H9 (cell line): Measurements from ENCODE around the gene TRMT1. TPM values are rescaled to one million over a fixed set of nuclear protein-coding genes. Genes with fewer than 3 reads are reported as not detected.

Experiments used
- DNase-seq: peaks from one replicate; pipeline ENCODE4 v3.0.0-alpha.2; 2017
- H2AFZ ChIP-seq: one replicate; pipeline ENCODE4 v1.6.1; 2013; ENCODE audit warnings: mild to moderate bottlenecking, low read length, control low read depth, moderate library complexity
- H2AK5ac ChIP-seq: 2 replicates; pipeline ENCODE4 v1.6.1; 2013; ENCODE audit warnings: low read length, control low read depth, mixed read lengths; ENCODE audit not compliant: insufficient read length
- H2BK120ac ChIP-seq: one replicate; pipeline ENCODE4 v1.6.1; 2013; ENCODE audit warnings: low read depth, mild to moderate bottlenecking, low read length, control low read depth, inconsistent platforms; ENCODE audit not compliant: poor library complexity, severe bottlenecking
- H2BK12ac ChIP-seq: 2 replicates; pipeline ENCODE4 v1.6.1; 2013; ENCODE audit warnings: low read length, control low read depth, mixed read lengths, low read depth; ENCODE audit not compliant: insufficient read length
- H2BK15ac ChIP-seq: 2 replicates; pipeline ENCODE4 v1.6.1; 2013; ENCODE audit warnings: low read depth, low read length, control low read depth
- H2BK20ac ChIP-seq: one replicate; pipeline ENCODE4 v1.6.1; 2013; ENCODE audit warnings: low read depth, mild to moderate bottlenecking, low read length, control low read depth, inconsistent platforms; ENCODE audit not compliant: poor library complexity, severe bottlenecking
- H2BK5ac ChIP-seq: 2 replicates; pipeline ENCODE4 v1.6.1; 2013; ENCODE audit warnings: low read length, control low read depth, mixed read lengths; ENCODE audit not compliant: insufficient read length
- H3K14ac ChIP-seq: 2 replicates; pipeline ENCODE4 v1.6.1; 2013; ENCODE audit warnings: low read length, control low read depth; ENCODE audit not compliant: insufficient read depth
- H3K18ac ChIP-seq: 2 replicates; pipeline ENCODE4 v1.6.1; 2013; ENCODE audit warnings: low read depth, mild to moderate bottlenecking, mixed read lengths, low read length, control low read depth; ENCODE audit not compliant: insufficient read length
- H3K23ac ChIP-seq: 2 replicates; pipeline ENCODE4 v1.6.1; 2013; ENCODE audit warnings: low read length, control low read depth, mixed read lengths, low read depth; ENCODE audit not compliant: insufficient read length
- H3K23me2 ChIP-seq: 2 replicates; pipeline ENCODE4 v1.6.1; 2013; ENCODE audit warnings: low read depth, mild to moderate bottlenecking, mixed read lengths, low read length, control low read depth; ENCODE audit not compliant: insufficient read length, poor library complexity, severe bottlenecking
- H3K27ac ChIP-seq: 2 replicates; pipeline ENCODE4 v1.5.1; 2013; ENCODE audit warnings: low read length, control low read depth, mixed read lengths, low read depth; ENCODE audit not compliant: insufficient read length
- H3K27me3 ChIP-seq: 2 replicates; pipeline ENCODE4 v1.6.1; 2013; ENCODE audit warnings: low read length, control low read depth, inconsistent platforms; ENCODE audit not compliant: insufficient read depth
- H3K4ac ChIP-seq: 2 replicates; pipeline ENCODE4 v1.6.1; 2013; ENCODE audit warnings: low read depth, mild to moderate bottlenecking, control low read depth, inconsistent platforms, low read length, moderate library complexity
- H3K4me1 ChIP-seq: 2 replicates; pipeline ENCODE4 v1.6.1; 2013; ENCODE audit warnings: low read length, control low read depth, inconsistent platforms; ENCODE audit not compliant: insufficient read depth
- H3K4me2 ChIP-seq: 2 replicates; pipeline ENCODE4 v1.6.1; 2013; ENCODE audit warnings: low read length, control low read depth, mixed read lengths; ENCODE audit not compliant: insufficient read length, insufficient read depth
- H3K56ac ChIP-seq: 2 replicates; pipeline ENCODE4 v1.6.1; 2013; ENCODE audit warnings: low read depth, mild to moderate bottlenecking, mixed read lengths, low read length, control low read depth; ENCODE audit not compliant: insufficient read length
- H3K79me1 ChIP-seq: 2 replicates; pipeline ENCODE4 v1.6.1; 2013; ENCODE audit warnings: low read depth, mild to moderate bottlenecking, moderate library complexity, low read length, control low read depth, inconsistent platforms; ENCODE audit not compliant: insufficient read depth, poor library complexity, severe bottlenecking
- H3K79me2 ChIP-seq: 2 replicates; pipeline ENCODE4 v1.6.1; 2013; ENCODE audit warnings: low read length, control low read depth, inconsistent platforms; ENCODE audit not compliant: insufficient read depth
- H3K9ac ChIP-seq: 2 replicates; pipeline ENCODE4 v1.6.1; 2013; ENCODE audit warnings: low read length, control low read depth, mixed read lengths; ENCODE audit not compliant: insufficient read length; ENCODE audit errors: extremely low read depth
- H3K9me3 ChIP-seq: one replicate; pipeline ENCODE4 v1.6.1; 2013; ENCODE audit warnings: low read depth, low read length, inconsistent platforms; ENCODE audit not compliant: control insufficient read depth
- H3T11ph ChIP-seq: one replicate; pipeline ENCODE4 v1.6.1; 2013; ENCODE audit warnings: mild to moderate bottlenecking, low read length, control low read depth, inconsistent platforms
- H4K20me1 ChIP-seq: one replicate; pipeline ENCODE4 v1.6.1; 2013; ENCODE audit not compliant: control insufficient read depth, insufficient read length, insufficient read depth
- H4K5ac ChIP-seq: 2 replicates; pipeline ENCODE4 v1.6.1; 2013; ENCODE audit warnings: low read depth, mild to moderate bottlenecking, mixed read lengths, low read length, control low read depth; ENCODE audit not compliant: insufficient read length
- H4K8ac ChIP-seq: replicated peaks from 2 replicates; pipeline ENCODE4 v1.6.1; 2013; ENCODE audit warnings: low read length, control low read depth, mixed read lengths, low read depth; ENCODE audit not compliant: insufficient read length
- H4K91ac ChIP-seq: 2 replicates; pipeline ENCODE4 v1.6.1; 2013; ENCODE audit warnings: low read depth, mild to moderate bottlenecking, moderate library complexity, mixed read lengths, low read length, control low read depth; ENCODE audit not compliant: insufficient read length
- H3K27ac Mint-ChIP-seq, 3 experiments: 2 replicates in 2 of 3; 3 replicates in 1 of 3; pipeline ENCODE4 v1.8.0; 2020 to 2021; ENCODE audit warnings: mixed read lengths in 3 of 3, mild to moderate bottlenecking in 1 of 3, moderate library complexity in 1 of 3
- H3K27me3 Mint-ChIP-seq: 2 replicates; pipeline ENCODE4 v1.8.0; 2021; ENCODE audit warnings: low read depth, mild to moderate bottlenecking, moderate library complexity, mixed read lengths
- H3K36me3 Mint-ChIP-seq, 3 experiments: 2 replicates in 2 of 3; 3 replicates in 1 of 3; pipeline ENCODE4 v1.8.0; 2020 to 2021; ENCODE audit warnings: low read depth in 3 of 3, mixed read lengths in 3 of 3; ENCODE audit not compliant: insufficient read depth in 1 of 3
- H3K4me1 Mint-ChIP-seq, 2 experiments: 2 replicates each; pipeline ENCODE4 v1.8.0; 2020; ENCODE audit warnings: mixed read lengths in 2 of 2
- H3K4me3 Mint-ChIP-seq, 2 experiments: 2 replicates in 1 of 2; 3 replicates in 1 of 2; pipeline ENCODE4 v1.8.0; 2020 to 2021; ENCODE audit warnings: mild to moderate bottlenecking in 2 of 2, mixed read lengths in 2 of 2, moderate library complexity in 1 of 2
- H3K9me3 Mint-ChIP-seq, 2 experiments: 2 replicates in 1 of 2; 3 replicates in 1 of 2; pipeline ENCODE4 v1.8.0; 2020; ENCODE audit warnings: mild to moderate bottlenecking in 2 of 2, mixed read lengths in 2 of 2, moderate library complexity in 1 of 2
- WGBS: extraction: QIAGEN DNeasy Blood & Tissue Kit; methylation state at CpG from one replicate; pipeline ENCODE4 v1.1.7; 2013; ENCODE audit warnings: missing lambda C conversion rate, low lambda C conversion rate, mixed read lengths; ENCODE audit not compliant: insufficient read length; ENCODE audit errors: extremely low coverage; 5-methylcytosine and 5-hydroxymethylcytosine counted together
- total RNA-seq: library from RNA; stranded (reverse); gene quantifications from 2 replicates; pipeline ENCODE4 v1.2.1, GENCODE V29; 2021
- TF ChIP-seq, protein P1 (sequence below): fragments of 200-600 bp; sonication (generic); conservative IDR thresholded peaks from 3 replicates; pipeline ENCODE4 v1.8.0; 2021; ENCODE audit warnings: antibody characterized with exemption, mild to moderate bottlenecking

The TRMT1 gene
- total RNA-seq, 1 experiment from 2014 or later: 95.7 TPM

DNA sequence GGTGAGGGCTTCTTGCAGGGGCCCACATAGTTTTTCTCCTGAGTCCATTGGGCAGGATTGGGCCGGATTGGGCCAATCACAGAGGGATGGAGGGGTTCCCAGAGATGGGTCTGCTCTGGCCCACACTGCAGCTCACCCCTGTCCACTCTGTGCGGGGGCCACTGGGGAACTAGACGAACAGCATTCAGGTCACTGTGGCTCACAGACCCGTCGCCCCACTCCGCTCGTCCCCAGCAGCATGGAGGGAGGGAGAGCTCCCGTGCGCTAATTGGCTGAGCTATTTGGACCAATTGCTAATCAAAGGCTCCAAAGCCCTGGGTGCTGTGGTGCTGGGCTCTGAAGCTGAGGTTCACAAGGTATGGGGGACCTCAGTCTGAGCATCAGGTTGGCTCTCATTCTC, 12.8 kb upstream of the TRMT1 start:
- H3K56ac ChIP-seq: no peak overlapping the region
- no peak overlapping the region for H3K23ac ChIP-seq
- DNase-seq: no peak
- H2BK12ac ChIP-seq: no peak overlapping the region
- H3K4me3 Mint-ChIP-seq: no peak overlapping the region
- H3K27ac Mint-ChIP-seq: no peak overlapping the region
- no peak overlapping the region for H3K9ac ChIP-seq
- no CpG with 5 or more reads among the region's 9 CpGs for WGBS
- H3K9me3 ChIP-seq: no peaks in the 10 kb centered on the region
- H2BK120ac ChIP-seq: no peak overlapping the region
- H2BK20ac ChIP-seq: no peak overlapping the region
- H2BK5ac ChIP-seq: no peak overlapping the region
- no peak overlapping the region for H2AFZ ChIP-seq
- no peaks in the 10 kb centered on the region for H3K23me2 ChIP-seq
- no peaks in the 10 kb centered on the region for H4K20me1 ChIP-seq
- H3K18ac ChIP-seq: no peak overlapping the region
- H3K14ac ChIP-seq: no peak overlapping the region
- H3K27ac ChIP-seq: no peak overlapping the region
- H3K36me3 Mint-ChIP-seq: peaks cover 5 to 40% (median 10%) of the 10 kb centered on the region in 3 experiments; a peak in 6 of 7 replicates
- H4K91ac ChIP-seq: no peak overlapping the region
- H3K79me1 ChIP-seq: peaks cover 4% of the 10 kb centered on the region
- no peak overlapping the region for H2BK15ac ChIP-seq
- no peaks in the 10 kb centered on the region for H3K27me3 ChIP-seq
- no peak overlapping the region for H3T11ph ChIP-seq
- TF ChIP-seq, protein P1, sequence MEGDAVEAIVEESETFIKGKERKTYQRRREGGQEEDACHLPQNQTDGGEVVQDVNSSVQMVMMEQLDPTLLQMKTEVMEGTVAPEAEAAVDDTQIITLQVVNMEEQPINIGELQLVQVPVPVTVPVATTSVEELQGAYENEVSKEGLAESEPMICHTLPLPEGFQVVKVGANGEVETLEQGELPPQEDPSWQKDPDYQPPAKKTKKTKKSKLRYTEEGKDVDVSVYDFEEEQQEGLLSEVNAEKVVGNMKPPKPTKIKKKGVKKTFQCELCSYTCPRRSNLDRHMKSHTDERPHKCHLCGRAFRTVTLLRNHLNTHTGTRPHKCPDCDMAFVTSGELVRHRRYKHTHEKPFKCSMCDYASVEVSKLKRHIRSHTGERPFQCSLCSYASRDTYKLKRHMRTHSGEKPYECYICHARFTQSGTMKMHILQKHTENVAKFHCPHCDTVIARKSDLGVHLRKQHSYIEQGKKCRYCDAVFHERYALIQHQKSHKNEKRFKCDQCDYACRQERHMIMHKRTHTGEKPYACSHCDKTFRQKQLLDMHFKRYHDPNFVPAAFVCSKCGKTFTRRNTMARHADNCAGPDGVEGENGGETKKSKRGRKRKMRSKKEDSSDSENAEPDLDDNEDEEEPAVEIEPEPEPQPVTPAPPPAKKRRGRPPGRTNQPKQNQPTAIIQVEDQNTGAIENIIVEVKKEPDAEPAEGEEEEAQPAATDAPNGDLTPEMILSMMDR: no peak
- no peak overlapping the region for H4K8ac ChIP-seq
- H4K5ac ChIP-seq: no peak overlapping the region
- H3K79me2 ChIP-seq: peaks cover 45% of the 10 kb centered on the region; the same call in 1 of the 2 replicates
- no peaks in the 10 kb centered on the region for H3K9me3 Mint-ChIP-seq
- no peak overlapping the region for H3K4ac ChIP-seq
- H2AK5ac ChIP-seq: no peak overlapping the region
- H3K27me3 Mint-ChIP-seq: no peaks in the 10 kb centered on the region
- no peaks in the 10 kb centered on the region for H3K4me1 ChIP-seq
- H3K4me2 ChIP-seq: no peak overlapping the region
- peaks cover 3 to 14% of the 10 kb centered on the region in 2 experiments; a peak in 2 of 4 replicates for H3K4me1 Mint-ChIP-seq
